GF-D8 (cell line): ENCODE results near the gene TRIP13.
A peak's percentile ranks its signal among the peaks of the same experiment; 100 is the strongest.
"Not testable (repeated sequence)": the region's sequence is repeated elsewhere in the genome, so short reads cannot be mapped to it uniquely, and the experiment has no call there.

ENCODE experiments used
- DNase-seq: peaks from one replicate; lab custom pipeline; 2025; lab: John Stamatoyannopoulos, UW

The TRIP13 gene

GRCh38 chr5:892394-893136, at the start of gene TRIP13, which contains the start of gene BRD9:
TSS of gene TRIP13 (plus strand) at chr5:892884. CDS start at chr5:892999, 115 bp downstream.
TSS of gene BRD9 (minus strand) at chr5:892801. CDS start at chr5:892657, 144 bp downstream.
- DNase-seq: peak; percentile 39

GRCh38 chr5:843371-843770, 49.3 kb upstream of the TRIP13 start:
- not testable (repeated sequence) for DNase-seq

GRCh38 chr5:843926-844325, 48.8 kb upstream of the TRIP13 start:
- not testable (repeated sequence) for DNase-seq

GRCh38 chr5:844426-844825, 48.3 kb upstream of the TRIP13 start:
- DNase-seq: not testable (repeated sequence)

GRCh38 chr5:845031-845675, 47.5 kb upstream of the TRIP13 start:
- not testable (repeated sequence) for DNase-seq

- DNase-seq: not testable (repeated sequence)
Observed at GRCh38 chr5:845676-846601, 46.7 kb upstream of the TRIP13 start.

- not testable (repeated sequence) for DNase-seq
Observed at GRCh38 chr5:846602-847091, 46.0 kb upstream of the TRIP13 start.

- DNase-seq: not testable (repeated sequence)
Observed at GRCh38 chr5:847212-847611, 45.5 kb upstream of the TRIP13 start.

GRCh38 chr5:847736-848135, 44.9 kb upstream of the TRIP13 start:
- not testable (repeated sequence) for DNase-seq

- no peak for DNase-seq
Observed at GRCh38 chr5:848671-849111, 44.0 kb upstream of the TRIP13 start.

GRCh38 chr5:849651-850301, 42.9 kb upstream of the TRIP13 start:
- no peak for DNase-seq

GRCh38 chr5:850511-851006, 42.1 kb upstream of the TRIP13 start, which contains the start of gene ZDHHC11:
TSS of gene ZDHHC11 (minus strand) at chr5:850986. CDS start at chr5:850602, 384 bp downstream.
- no peak for DNase-seq

GRCh38 chr5:851076-851475, 41.6 kb upstream of the TRIP13 start:
- DNase-seq: no peak

- no peak for DNase-seq
Observed at GRCh38 chr5:851553-851952, 41.1 kb upstream of the TRIP13 start.

GRCh38 chr5:852018-852417, 40.7 kb upstream of the TRIP13 start:
- DNase-seq: no peak

GRCh38 chr5:852431-853401, 40.0 kb upstream of the TRIP13 start:
- no peak for DNase-seq

GRCh38 chr5:853416-854090, 39.1 kb upstream of the TRIP13 start:
- DNase-seq: not testable (repeated sequence)

GRCh38 chr5:854217-854616, 38.5 kb upstream of the TRIP13 start:
- DNase-seq: no peak
